OCI-LY3 (cell line): ENCODE results near the gene ACTL6B.

Experiments used
- H2AFZ ChIP-seq: fragments of 200-600, 300-600 bp; shearing (Covaris generic); 2 replicates; pipeline ENCODE4 v1.6.0; 2014; ENCODE audit warnings: antibody characterized with exemption, low read depth, low read length
- H3K27ac ChIP-seq: fragments of 200-600, 300-600 bp; sonication (generic); 2 replicates; pipeline ENCODE4 v1.5.1; 2014; ENCODE audit warnings: mild to moderate bottlenecking, low read length, moderate library complexity, mixed read lengths
- H3K27me3 ChIP-seq: fragments of 200-600, 300-600 bp; sonication (generic); 2 replicates; pipeline ENCODE4 v1.6.1; 2014; ENCODE audit warnings: low read depth, low read length, mixed read lengths
- H3K36me3 ChIP-seq: fragments of 200-600, 300-600 bp; sonication (generic); replicated peaks from 2 replicates; pipeline ENCODE3; 2014; ENCODE audit warnings: low read depth, low read length, mixed read lengths
- H3K4me1 ChIP-seq: fragments of 300-600, 200-600 bp; sonication (generic); 2 replicates; pipeline ENCODE4 v1.6.1; 2014; ENCODE audit warnings: low read length, mixed read lengths
- H3K4me2 ChIP-seq: fragments of 200-600, 300-600 bp; sonication (generic); 2 replicates; pipeline ENCODE4 v1.6.1; 2014; ENCODE audit warnings: low read length, mixed read lengths
- H3K4me3 ChIP-seq: fragments of 300-600, 200-600 bp; sonication (generic); 2 replicates; pipeline ENCODE4 v1.5.1; 2014; ENCODE audit warnings: antibody characterized with exemption, mild to moderate bottlenecking, low read length, moderate library complexity
- H3K79me2 ChIP-seq: fragments of 300-600, 200-600 bp; shearing (Covaris generic); 2 replicates; pipeline ENCODE4 v1.6.1; 2014; ENCODE audit warnings: mild to moderate bottlenecking, low read length, mixed read lengths
- H3K9ac ChIP-seq: fragments of 300-600, 200-600 bp; shearing (Covaris generic); 2 replicates; pipeline ENCODE4 v1.6.0; 2014; ENCODE audit warnings: mild to moderate bottlenecking, low read length, moderate library complexity
- H3K9me3 ChIP-seq: fragments of 200-600, 300-600 bp; shearing (Covaris generic); 2 replicates; pipeline ENCODE4 v1.6.1; 2014; ENCODE audit warnings: low read length, mixed read lengths; ENCODE audit not compliant: insufficient read depth
- H4K20me1 ChIP-seq: fragments of 200-600, 300-600 bp; sonication (generic); 2 replicates; pipeline ENCODE4 v1.6.1; 2016; ENCODE audit warnings: low read length, mixed read lengths; ENCODE audit not compliant: insufficient read depth
- EZH2phosphoT487 ChIP-seq: fragments of 200-600 bp; shearing (Covaris generic); IDR thresholded peaks from 2 replicates; pipeline ENCODE4 v1.6.1; 2018; ENCODE audit warnings: antibody characterized with exemption, mixed run types, low read depth
- TF ChIP-seq, protein P1 (sequence below): fragments of 200-600, 300-600 bp; sonication (generic); IDR thresholded peaks from 2 replicates; pipeline ENCODE4 v1.5.1; 2014; ENCODE audit warnings: antibody characterized with exemption, low read length, low read depth

ACTL6B gene

DNA sequence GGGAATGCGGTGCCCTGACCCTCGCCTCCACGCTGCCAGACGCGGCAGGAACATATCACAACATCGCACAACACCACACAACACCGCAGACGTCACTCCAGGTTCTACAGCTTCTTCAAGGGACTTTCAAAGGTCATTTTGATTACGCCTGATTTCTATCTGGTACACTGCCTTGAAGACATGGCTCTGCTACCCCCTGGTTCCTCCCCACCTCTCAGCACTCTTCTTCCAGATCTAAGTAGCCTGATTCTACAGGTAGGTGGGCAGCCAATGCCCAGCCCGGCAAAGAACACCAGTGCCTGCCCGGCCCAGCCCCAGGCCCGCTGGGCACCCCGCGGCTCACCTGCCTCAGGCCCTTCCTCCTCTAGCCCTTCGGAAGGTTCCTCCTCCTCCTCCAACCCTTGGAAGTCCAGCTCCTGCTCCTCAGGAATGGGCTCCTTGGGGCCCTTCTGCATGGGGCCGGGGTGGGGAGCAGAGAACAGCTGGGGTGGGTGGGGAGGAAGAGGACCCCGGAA is 29.4 kb upstream of the ACTL6B start:
- no peaks in the 10 kb centered on the region for H3K9me3 ChIP-seq
- H3K27me3 ChIP-seq, result no peaks in the 10 kb centered on the region
- H3K79me2 ChIP-seq, result peaks cover 25% of the 10 kb centered on the region
- H2AFZ ChIP-seq, result no peak overlapping the region
- no peak overlapping the region for H3K4me3 ChIP-seq
- H3K36me3 ChIP-seq, result peaks cover 43% of the 10 kb centered on the region
- peaks cover 22% of the 10 kb centered on the region for H4K20me1 ChIP-seq
- H3K9ac ChIP-seq, result no peak overlapping the region
- H3K4me2 ChIP-seq, result no peak overlapping the region
- no peak overlapping the region for H3K27ac ChIP-seq
- H3K4me1 ChIP-seq, result no peaks in the 10 kb centered on the region
- TF ChIP-seq EZH2phosphoT487, result no peak
- TF ChIP-seq, protein P1, sequence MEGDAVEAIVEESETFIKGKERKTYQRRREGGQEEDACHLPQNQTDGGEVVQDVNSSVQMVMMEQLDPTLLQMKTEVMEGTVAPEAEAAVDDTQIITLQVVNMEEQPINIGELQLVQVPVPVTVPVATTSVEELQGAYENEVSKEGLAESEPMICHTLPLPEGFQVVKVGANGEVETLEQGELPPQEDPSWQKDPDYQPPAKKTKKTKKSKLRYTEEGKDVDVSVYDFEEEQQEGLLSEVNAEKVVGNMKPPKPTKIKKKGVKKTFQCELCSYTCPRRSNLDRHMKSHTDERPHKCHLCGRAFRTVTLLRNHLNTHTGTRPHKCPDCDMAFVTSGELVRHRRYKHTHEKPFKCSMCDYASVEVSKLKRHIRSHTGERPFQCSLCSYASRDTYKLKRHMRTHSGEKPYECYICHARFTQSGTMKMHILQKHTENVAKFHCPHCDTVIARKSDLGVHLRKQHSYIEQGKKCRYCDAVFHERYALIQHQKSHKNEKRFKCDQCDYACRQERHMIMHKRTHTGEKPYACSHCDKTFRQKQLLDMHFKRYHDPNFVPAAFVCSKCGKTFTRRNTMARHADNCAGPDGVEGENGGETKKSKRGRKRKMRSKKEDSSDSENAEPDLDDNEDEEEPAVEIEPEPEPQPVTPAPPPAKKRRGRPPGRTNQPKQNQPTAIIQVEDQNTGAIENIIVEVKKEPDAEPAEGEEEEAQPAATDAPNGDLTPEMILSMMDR, result no peak

DNA sequence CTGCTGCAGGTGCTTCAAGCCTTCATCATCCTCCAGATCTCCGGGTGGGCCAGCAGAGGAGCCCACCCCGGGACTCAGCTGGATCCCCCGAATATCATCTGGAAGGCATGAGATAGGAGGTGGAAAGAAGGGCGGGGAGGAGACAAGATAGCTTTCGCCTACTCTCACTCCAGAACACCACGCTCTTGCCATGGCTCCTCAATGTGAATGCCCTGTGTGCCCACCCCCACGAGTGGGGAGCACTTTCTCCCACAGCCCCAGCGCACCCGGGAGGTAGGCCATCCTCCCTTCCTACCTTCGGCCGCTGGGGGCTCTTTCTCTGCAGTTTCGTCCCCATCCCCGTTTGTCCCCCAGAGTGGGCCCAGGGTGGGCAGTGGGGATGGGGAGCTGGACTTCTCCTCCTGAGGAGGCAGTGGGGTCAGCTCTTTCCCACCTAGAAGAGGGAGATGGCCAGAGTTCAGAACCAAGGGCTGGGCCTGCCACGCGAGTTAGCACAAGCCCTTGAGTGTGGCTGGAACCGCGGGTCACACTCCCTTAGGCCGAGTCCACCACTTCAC is 28.9 kb upstream of the ACTL6B start:
- Histone ChIP-seq H4K20me1 (peaks cover 22% of the 10 kb centered on the region), H3K4me2 (no peak overlapping the region), H3K27me3 (no peaks in the 10 kb centered on the region), H2AFZ (no peak overlapping the region), H3K9ac (no peak overlapping the region), H3K9me3 (no peaks in the 10 kb centered on the region), H3K79me2 (peaks cover 20% of the 10 kb centered on the region), H3K27ac (no peak overlapping the region), H3K4me1 (no peaks in the 10 kb centered on the region), H3K36me3 (peaks cover 43% of the 10 kb centered on the region), H3K4me3 (no peak overlapping the region)
- TF ChIP-seq, protein P1, result no peak
- no peak for TF ChIP-seq EZH2phosphoT487

DNA sequence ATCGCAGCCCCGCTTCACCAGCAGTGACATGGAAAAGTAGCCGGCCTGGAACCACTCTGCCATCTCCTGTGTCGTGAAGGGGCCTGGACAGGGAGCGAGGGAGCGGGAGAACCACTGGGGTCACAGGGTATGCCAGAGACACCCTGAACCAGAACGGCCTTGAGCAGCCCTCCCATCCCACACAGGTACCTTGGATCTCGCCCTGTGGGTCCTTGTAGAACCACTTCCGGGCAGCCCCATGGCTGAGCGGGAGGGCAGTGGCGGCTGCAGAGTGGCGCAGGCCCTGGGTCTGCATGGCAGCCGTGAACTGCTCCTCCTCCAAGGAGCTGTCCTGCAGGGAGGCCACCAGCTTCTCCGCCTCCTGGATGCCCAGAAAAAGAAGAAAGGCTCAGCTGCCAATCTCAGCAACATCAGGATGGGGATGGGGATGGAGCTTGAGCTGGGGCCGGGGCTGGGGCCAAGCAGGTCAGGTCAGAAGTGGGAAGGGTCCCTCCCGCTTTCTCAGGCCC is 28.3 kb upstream of the ACTL6B start:
- Histone ChIP-seq H3K36me3 (peaks cover 43% of the 10 kb centered on the region), H3K27me3 (no peaks in the 10 kb centered on the region), H4K20me1 (peaks cover 19% of the 10 kb centered on the region), H3K79me2 (peaks cover 15% of the 10 kb centered on the region), H3K4me2 (no peak overlapping the region), H3K4me3 (no peak overlapping the region), H3K27ac (no peak overlapping the region), H3K4me1 (no peaks in the 10 kb centered on the region), H3K9ac (no peak overlapping the region), H2AFZ (no peak overlapping the region), H3K9me3 (no peaks in the 10 kb centered on the region)
- no peak for TF ChIP-seq EZH2phosphoT487
- TF ChIP-seq, protein P1, result no peak

DNA sequence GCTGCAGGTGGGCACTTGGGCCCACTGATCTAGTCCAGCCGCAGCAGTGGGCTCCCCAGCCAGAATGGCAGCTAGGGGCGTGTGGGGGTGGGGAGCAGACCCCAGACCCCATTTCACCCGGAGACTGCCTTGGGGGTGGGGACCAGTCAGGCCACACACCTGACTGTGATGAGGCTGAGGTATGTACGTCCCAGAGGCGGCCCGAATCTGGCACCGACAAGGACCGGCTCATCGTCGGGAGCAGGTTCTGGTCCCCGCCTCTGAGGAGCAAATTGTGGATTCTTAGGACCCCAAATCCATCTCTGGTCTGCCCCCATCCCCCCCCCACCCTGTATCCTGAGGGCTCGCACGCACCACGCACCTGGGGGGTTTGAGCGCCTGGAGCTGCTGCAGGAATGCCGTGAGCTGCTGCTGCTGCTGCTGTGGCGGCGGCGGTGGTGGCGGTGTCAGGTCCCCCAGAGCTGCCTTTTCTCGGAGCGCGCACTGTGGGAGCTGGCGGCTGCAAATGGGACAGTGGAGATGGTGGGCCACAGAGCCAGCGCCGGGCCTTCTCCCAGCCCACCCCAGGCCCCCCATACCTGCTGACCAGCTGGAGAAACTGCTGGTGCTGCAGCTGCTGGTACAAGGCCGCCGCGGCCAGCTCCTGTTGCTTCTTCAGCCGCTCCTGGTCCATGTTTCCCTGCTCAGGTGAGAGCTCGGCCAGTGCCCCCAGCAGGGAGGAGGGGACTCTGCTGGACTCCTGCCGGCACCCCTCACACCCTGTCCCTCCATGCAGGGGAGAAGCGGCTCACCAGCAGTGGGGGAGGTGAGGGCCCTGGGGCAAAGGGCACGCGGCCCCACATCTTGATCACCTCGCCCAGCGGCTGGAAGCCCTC is 27.6 kb upstream of the ACTL6B start:
- TF ChIP-seq EZH2phosphoT487, result no peak
- TF ChIP-seq, protein P1, result no peak
- no peaks in the 10 kb centered on the region for H3K9me3 ChIP-seq
- peaks cover 8% of the 10 kb centered on the region for H3K79me2 ChIP-seq
- H3K4me1 ChIP-seq, result no peaks in the 10 kb centered on the region
- H3K4me3 ChIP-seq, result no peak overlapping the region
- H3K27ac ChIP-seq, result no peak overlapping the region
- no peak overlapping the region for H3K4me2 ChIP-seq
- H3K9ac ChIP-seq, result no peak overlapping the region
- peaks cover 12% of the 10 kb centered on the region for H4K20me1 ChIP-seq
- no peaks in the 10 kb centered on the region for H3K27me3 ChIP-seq
- H2AFZ ChIP-seq, result no peak overlapping the region
- peaks cover 43% of the 10 kb centered on the region for H3K36me3 ChIP-seq
